T-helper 2 cell treated with Interferon-gamma antibody and Interleukin-4, amounts not matched to agents 100 ng/mL and 5 ng/mL, for 36 hours (primary cell): ENCODE data around the gene LHPP. TPM values are rescaled to one million over a fixed set of nuclear protein-coding genes. Genes with fewer than 3 reads are reported as not detected.

Experiments used
- intact Hi-C: fragments of 100-400 bp; cut with micrococcal nuclease; formaldehyde crosslinking; loops from one replicate; pipeline ENCODE4 v1.15.1; 2023
- total RNA-seq: library from RNA; stranded (reverse); gene quantifications from 2 replicates; pipeline ENCODE4 v1.2.3, GENCODE V29; 2022

Gene LHPP
- total RNA-seq, 1 donor from 2014 or later, result 18.0 TPM

DNA sequence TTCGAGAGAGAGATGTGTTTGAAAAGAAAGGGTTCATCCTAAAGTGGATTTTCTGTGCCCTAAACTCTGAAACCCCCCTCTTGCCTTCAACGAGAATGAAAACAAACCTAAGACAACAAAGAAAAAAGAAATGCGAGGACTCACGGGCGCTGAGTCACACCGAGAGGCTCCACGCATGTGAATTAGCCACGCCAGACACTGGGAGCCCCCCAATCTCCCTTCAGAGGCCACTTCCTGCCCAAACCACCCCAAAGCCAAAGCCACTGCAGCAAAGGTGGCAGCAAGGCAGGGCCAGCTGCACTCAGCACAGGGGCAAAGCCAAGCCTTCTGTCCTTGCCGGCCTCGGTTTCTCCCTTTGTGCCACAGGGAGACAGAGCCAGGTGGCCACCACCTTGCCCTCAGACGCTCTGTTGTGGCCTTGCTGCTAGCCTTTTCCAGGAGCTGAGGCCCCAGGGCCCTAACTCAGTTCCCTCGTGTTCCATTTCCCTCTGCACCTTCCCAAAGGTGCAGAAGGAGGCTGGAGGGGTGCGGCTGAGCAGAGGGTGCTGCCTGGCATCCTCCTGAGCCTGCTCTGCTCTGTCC lies 189.3 kb downstream of the LHPP start:
- intact Hi-C loops, result no loop called here

DNA sequence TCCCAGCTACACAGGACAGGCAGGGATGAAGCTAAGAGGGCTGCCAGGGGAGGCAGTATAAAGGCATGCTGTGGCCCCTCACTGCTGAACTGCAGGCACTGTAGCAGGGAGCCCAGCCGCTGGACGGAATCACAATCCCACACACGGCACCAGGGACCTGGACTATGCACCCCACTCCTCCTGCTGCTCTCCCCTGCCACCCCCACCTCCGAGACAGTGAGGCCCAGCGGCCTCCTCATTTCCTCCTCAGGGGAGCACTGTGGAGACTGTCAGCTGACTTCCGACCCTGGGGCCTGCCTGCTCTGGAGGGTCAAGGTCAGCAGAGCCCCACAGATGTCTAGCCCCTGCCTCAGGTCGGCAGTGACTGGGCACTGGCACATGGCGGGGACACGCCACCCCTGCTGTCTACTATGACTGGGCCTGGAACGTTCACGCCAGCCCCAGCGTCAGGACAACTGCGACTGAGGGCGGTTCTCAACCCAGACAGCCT lies 189.8 kb downstream of the LHPP start:
- intact Hi-C loops, result no loop called here

DNA sequence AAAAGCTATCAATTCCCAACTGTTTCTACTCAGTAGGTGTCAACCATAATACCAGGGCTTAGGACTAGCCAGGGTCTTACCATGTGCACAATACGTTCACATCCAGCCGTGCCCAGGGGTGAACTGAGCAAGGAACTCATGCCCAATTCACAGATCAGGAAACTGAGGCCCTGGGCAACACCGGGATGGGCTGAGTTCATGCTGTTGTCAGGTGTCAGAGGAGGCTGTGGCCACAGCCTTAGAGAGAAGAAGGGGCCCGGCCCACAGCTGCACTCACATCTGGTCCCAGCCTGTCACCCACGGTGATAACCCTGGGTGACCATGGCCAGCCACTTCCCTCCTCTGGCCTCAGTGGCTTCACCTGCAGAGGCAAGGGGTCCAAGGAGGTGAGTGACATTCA lies 190.6 kb downstream of the LHPP start:
- intact Hi-C loops, result no loop called here

DNA sequence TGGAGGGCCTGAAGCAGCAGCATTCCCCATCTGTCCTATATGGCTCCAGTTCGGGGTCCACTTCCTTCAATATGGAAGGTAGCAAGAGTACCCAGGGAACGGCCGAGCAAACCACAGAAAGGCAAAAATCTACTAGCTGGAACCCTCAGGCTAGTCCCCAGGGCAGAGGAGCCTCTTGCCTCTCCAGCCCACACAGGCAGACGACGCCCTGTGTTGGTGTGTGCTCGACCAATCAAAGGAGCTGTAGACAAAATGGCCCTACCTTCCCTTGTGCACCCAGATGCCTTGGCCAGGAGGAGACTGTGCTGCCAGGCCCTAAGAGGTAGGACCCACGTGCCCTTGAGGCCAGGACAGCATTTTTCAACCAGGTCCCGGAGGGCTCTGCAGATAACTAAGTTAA lies 191.1 kb downstream of the LHPP start:
- intact Hi-C loops, result no loop called here

DNA sequence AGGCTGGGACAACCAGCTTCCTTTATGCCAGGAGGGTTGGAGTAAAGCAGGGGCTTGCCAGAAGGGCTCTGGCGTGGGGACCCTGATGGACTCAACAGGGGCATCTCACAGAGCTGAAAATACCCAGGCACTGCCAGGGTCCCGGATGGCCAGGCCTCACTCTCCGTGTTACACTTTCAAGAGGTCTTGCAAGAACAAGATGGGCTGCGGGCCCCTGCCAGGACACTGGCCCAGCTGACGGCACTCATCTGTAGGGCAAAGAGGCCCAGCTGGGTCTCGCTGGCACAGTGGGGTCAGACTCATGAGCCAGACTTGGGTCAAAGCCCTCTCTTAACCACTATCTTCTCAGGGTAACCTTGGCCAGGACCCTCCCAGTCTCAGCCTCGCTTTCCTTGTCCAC lies 191.7 kb downstream of the LHPP start:
- intact Hi-C loops, result no loop called here

DNA sequence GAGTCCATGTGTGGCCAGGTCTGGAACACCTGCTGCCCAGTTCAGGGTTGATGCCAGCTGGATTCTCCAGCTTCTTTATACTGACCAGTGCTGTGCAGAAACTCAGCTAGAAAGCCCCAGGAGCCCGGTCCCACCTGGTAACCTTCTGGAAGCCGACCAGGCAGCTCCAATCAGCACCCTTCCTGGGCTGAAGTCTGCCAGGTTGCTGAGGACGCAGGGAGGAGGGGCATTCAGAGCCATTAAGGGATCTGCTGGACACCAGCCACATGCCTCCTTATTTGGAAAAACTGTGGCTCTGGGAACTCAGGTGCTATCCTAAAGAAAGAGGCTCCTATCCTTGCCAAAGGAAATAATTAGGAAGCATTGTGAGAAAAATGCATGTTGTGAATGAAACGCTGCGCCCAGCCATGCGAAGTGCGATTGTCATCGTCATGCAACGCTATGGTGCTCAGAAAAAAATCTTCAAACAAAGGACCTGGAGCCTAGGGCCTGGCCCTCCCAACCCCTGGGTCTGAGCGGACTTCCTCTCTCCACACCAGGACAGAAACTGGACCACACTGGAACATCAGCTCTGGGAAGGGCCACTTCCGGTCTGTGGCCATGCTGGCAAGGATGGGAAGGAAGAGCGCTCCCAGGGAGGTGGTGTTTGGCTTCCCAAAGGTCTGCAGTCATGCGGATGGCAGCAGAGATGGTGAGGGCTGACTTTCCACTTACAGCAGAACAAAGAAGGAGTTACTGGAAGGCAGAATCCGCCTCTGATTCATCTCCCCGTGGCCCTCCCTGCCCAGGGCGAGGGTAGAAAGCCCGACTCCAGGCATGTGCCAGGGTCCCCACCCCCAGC lies 192.4 kb downstream of the LHPP start:
- intact Hi-C loops, result no loop called here

DNA sequence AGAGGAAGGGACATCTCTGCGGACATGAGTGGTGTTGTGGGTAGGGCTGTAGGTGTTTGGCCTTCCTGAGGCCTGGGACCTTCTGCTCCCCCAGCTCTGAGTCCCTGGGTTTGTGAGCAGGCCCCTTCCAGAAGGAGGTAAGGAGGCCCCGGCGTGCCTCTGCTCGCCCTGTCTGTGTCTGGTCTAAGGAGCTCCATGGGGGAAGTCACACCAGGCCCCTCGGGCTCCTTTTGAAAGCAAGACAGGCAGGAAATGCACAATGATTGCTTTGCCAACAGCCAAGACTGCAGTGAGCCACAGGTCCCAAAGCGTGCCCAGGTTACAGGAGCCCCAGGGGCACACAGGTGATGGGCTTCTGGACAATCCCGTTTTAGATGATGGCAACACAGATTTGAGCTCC lies 193.1 kb downstream of the LHPP start:
- intact Hi-C loops, result no loop called here

DNA sequence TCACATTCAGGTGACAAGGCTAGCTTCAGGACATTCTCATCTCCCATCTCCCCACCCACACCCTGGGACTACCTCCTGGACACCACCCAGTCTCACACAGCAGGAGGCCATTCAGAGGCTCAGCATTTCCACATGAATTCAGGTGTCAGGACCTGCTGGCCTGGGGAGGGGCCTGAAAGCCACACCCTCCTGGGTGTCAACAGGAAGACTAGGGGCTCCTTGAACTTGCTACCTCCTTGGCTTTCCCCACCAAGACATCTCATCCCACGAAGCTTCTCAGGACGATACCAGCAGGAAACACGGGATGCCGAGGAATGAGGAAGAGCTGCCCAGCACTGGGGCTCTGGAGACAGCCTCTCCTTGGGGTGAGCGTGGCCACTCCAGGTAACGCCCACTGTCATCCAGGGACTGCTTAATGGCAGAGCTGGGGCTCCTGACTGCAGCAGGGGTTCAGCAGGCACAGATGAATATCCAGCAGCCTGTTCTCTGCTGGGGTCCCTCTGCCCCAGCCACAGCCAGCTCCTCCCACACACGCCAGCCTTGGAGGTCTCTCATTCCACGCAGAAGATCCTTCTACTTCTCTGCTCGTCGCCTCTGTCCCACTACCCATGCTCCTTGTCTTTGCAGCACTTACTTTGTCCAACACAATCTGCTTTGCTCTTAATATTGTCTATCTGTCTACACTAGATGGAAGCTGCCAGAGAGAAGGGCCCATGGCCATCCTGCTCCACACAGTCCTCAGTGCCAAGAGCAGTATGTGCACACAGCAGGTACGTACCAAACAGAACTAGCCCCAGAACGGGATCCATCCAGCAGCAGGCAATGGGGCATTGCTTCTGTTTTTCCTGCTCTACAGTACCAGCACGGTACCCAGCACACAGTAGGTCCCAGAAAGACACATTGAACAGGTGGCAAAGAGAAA lies 193.8 kb downstream of the LHPP start:
- intact Hi-C loops, result no loop called here

DNA sequence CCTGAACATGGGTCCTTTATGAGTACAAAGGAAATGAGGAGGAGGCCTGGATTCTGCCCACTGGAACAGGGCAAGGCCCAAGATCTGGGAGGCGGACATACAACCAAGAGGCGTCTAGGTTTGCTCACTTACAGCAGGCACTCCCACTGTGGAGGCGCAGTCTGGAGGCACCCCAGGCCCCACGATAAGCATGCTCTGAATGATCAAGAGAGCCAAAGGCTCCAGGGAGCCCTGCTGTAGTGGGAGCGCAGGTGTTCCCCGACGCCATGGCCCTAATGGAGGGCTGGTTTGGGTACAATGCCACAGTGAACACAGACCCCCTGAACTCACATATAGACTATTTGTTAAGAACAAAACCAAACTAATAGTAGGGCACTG lies 194.5 kb downstream of the LHPP start:
- intact Hi-C loops, result no loop called here

DNA sequence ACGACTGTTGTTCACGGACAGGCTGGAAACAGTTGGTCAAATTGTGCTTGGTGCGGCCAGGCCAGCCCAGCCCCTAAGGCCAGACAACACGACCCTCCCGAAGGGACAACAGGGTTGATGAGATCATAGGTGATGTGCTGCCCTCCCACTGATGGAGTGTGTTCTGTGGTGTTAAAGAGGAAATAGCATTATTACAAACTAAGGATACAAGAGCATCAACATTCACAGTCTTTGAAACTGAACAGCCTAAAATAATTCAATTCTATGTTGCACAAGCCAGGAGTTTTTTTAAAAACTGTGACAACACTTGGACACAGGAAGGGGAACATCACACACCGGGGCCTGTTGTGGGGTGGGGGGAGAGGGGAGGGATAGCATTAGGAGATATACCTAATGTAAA lies 194.9 kb downstream of the LHPP start:
- intact Hi-C loops, result no loop called here

DNA sequence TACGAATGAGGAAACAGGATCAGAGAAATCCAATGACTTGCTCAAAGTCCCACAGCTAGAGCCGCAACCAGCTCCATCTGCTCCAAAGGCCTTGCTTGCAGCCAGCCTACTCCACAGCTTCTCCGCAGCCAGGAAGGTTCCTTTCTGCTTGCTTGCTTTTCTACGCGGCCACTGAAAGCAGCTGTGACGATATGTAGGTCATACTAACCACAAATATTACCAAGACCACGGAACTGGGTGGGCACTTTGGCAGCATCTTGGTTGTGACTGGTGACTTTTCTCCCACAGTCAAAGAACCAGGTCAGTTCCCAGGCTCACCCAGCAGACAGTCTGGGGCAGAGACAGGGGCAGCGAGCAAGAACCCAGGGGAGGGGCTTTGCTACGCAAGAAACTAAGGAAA lies 196.2 kb downstream of the LHPP start:
- intact Hi-C loops, result no loop called here

DNA sequence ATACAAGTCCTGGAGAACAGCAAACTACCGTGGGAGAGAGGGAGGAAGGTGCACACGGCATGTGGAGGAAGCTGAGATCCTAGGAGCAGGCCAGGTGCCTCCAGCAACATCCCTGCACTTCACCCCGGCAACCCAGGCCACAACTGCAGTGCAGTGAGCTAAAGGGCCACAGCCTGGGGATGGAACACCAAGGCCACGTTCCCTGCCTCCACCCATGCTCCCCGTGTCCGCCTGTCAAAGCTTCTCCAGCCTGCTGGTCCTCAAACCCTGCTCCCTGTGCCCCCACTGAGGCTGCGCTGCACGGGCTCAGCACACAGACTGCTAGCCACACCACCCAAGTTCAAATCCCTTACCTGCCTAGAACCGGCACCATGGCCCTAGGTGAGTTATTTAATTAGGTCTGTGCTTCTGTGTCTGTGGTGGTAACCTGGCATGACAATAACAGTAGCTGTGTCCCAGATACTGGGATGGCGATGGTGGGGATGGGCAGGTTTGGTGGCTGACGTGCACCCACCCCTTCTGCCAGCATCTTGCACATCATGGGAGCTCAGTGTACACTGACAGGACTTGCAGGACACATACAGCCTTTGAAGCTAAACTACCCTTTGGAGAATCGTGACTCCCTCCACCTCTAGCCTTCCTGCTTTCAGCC lies 197.1 kb downstream of the LHPP start:
- intact Hi-C loops, result no loop called here

DNA sequence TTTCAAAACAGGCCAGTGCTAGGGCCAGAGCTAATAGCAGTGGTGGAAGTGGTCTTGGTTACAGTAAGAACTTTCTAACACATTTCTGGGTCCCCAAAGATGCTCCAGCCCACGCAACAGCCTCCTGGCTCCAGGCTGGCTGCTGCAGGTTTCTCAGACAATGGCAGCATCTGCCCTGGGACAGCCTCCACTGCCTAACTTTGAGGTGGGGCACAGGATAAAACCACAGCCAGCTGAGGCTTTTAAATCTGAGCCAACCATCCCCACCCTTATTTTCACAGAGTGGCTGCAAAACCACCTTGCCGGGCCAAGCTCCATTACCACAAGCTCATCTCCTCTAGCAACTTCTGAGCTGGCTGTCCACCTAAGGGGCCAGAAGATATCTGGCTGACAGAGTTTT lies 197.8 kb downstream of the LHPP start:
- intact Hi-C loops, result no loop called here

DNA sequence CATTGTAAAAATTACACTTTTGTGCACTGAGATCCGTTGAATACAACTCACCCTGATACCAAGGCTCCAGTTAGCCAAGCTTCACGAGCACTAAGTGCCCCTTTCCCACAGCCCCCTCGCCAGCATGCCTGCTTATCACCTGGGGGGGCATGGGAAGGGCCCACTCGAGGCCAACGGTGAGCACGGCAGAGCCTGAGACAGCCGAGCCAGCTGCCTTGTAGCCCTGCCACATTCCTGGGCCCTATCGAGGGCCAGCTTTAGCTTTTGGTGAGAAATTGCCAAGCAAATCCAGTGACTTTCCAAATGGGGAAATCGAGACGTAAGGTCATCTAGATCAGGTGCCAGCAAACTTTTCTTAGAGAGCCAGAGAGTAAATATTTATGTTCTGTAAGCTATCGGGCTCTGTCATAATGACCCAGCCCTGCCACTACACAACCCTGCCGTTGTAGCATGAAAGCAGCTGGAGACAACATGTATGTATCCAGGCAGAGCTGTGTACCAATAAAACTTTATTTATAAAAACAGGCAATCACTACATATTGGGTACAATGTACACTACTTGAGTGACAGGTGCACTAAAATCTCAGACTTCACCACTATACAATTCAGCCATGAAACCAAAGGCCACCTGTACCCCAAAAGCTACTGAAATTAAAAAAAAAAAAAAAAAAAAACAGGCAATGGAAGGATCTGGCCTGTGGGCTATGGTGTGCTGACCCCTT lies 198.9 kb downstream of the LHPP start:
- intact Hi-C loops, result no loop called here

DNA sequence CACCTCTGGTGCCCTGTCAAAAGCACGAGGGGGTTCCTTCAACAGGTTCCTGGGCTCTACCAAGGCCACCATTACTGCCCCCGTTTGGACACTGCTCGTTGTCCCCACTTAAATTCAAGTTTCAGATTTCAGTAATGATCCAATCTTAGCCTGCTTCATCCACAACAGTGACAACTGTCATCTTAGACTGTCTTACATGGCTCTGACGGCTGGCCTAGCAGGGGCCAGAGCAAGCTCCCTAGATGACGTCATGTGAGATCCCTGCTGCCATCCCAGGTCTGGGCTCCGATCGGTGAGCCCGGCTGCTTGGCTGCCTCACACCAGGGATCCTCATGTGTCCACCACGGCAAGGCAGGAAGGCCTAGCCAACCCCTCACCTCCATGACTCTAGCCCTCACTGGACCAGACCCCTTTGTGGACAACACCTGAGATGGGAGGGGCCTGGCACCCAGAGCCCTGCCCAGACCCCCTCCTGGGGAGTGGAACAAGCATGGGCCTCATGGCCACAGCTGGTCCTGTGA lies 200.1 kb downstream of the LHPP start:
- intact Hi-C loops, result no loop called here

DNA sequence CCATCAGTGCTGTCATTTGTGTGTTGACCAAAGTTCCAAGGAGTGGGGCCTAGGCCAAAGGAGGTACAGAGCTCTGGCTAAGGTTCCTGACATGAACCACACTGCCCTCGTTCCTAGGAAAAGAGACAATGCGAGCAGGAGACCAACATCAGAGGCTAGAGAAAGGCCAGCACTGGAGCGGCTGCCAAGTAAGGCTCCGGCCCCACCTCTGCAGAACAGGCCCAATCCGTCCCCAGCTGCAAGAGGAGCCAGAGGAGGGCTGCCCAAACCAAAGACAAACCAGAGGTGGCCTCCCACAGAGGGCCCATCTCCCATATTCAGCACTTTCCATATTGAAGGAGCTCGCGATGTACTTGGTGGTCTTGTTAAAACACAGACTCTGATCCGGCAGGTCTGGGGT lies 201.6 kb downstream of the LHPP start:
- intact Hi-C loops, result no loop called here
